ENCODE results near the gene TSPAN18.

TSPAN18 gene

DNA sequence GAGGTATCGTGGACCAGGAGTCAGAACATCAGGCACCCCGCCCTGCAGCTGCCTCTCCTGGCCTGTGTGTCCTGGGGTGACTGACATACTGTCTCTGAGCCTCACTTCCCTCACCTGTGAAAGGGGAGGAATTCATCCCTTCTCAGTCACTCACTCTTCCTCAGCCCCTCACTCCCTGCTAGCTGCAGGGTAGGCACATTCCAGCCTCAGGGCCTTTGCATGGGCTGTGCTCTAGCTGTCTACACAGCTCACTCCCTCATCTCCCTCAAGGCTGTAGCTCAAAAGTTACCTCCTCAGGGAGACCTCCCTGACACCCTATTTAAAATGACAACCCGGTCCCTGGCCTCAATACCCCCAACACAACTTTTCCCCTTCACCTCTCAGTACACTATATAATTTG is 221.4 kb downstream of the TSPAN18 start:
- no peak for DNase-seq

DNA sequence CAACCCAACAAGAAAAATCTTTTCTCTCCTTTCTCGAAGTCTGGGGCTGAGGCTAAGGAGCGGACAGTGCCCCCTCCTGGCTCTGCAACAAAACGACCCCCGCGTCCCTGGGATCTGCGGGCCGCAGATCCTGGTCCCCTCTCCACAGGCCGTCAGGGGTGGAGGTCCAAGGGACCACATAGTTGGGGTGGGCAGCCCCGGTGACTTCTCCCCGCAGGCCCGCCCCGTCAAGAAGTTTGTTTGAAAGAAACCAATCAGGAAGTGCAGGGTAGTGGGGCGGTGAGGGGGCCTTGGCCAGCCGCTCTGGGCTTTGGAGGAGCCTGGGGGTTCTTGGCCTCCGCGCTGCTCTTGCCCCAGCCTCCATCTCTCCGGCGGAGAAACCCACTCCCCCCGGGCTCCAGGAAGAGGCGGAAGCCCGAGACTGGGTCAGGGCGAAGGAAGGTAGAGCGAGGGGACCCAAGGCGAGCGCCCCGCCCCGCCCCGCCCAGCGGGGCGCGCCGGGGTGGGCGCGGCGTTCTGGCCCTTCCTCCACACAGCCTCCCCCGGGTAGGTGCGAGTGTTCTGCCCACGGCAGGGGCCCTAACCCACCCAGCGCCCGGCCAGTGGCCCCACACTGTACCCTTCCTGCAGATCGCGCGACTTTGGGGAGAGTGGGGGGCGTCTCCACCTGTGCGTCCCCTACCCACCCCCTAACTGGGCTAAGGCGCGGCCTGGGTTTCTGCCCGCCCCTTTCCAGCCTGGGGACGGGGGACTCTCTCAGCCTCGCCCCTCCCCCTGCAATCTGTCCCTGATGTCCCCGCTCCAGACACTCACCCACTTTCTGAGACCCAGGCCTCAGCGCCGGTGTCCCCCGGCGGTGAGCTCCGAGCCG is 222.6 kb downstream of the TSPAN18 start:
- peak; percentile 35 for DNase-seq

DNA sequence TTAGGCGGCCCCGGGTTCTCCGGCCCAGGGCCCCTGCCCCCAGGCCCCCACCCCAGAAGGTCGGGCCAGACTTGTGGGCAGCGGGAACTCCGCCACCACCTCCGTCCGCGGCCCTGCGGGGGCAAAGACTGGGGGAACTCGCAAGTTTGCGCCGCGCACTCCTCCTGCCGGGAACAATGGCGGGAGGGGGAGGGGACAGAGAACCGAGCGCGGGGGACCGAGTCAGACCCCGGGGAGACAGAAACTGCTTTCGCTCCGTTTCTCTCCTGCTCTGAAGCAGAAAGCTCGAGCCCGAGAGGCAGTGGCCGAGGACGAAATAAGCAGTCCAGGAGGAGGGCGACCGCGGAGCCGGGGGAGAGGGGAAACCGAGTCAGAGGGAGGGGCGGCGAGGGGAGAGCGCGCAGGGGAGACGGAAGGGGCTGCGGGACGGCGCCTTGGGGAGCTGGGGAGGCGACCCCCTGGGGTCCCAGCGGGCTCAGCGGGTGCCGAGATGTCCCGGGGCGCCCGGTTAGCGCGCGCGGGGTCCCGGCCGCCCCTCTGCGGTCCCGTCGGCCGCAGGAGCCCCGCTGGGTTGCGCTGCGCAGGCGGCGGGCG is 223.4 kb downstream of the TSPAN18 start:
- DNase-seq = peak; percentile 33

DNA sequence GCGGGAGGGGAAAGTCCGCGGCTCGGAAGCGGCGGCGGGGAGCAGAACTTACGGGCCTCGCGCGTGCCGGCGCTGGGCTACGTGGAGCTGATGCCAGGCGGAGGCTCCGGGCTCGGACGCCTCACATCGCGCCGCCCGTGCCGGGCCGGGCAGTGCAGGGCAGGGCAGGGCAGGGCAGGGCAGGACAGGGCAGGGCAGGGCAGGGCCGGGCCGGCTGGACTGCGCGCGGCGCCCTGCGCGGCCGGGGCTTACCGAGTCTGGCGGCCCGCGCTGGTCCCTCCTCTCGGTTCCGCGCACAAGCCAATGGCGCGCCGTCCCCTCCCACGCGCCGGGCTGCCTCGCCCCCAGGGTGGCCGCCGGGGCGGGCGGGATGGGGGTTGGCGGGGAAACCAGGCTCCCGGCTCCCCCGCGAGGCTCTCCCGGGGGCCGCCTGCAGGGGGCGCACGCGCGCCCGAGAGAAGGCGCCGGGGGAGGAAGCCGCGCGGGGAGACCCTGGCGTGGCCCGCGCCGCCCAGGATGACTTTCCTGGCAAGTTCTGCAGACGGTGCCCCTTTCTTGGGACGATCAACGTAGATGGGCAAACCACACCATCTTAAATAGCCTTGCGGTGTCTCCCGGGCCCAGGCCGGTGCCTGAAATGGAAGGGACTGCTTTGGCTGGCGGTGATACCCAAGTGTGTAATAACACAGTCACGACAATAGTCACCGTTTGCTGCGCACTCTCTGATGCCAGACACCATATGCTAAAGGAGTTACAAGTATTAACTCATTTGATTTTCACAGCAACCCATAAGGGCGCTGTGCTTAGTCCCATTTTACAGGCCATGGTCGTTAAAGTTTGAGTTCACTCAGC is 224.1 kb downstream of the TSPAN18 start, which contains the start of gene TP53I11:
TP53I11 (minus strand) TSS at position 259 of the 852 bp plus-strand sequence. CDS start 12,548 bp downstream, outside the sequence.
- peak; percentile 70 for DNase-seq

DNA sequence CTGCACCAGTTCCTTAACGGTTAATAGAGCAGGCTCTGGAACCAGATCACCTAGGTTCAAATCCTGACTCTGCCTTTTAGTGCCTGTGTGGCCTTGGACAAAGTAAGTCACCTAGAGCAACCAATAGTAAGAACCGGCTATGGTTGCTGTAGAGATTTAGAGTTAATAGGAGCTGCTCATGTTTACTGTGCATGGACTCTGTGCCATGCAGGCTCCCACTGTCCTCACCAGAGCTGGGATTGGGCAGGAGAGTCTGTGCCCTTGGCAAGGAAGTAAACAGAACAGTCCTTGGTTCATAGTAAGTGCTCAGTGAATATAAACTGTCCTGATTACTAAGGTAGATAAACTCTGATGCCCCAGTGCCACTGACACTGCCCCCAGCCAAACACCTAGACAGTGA is 225.3 kb downstream of the TSPAN18 start:
- DNase-seq = no peak

DNA sequence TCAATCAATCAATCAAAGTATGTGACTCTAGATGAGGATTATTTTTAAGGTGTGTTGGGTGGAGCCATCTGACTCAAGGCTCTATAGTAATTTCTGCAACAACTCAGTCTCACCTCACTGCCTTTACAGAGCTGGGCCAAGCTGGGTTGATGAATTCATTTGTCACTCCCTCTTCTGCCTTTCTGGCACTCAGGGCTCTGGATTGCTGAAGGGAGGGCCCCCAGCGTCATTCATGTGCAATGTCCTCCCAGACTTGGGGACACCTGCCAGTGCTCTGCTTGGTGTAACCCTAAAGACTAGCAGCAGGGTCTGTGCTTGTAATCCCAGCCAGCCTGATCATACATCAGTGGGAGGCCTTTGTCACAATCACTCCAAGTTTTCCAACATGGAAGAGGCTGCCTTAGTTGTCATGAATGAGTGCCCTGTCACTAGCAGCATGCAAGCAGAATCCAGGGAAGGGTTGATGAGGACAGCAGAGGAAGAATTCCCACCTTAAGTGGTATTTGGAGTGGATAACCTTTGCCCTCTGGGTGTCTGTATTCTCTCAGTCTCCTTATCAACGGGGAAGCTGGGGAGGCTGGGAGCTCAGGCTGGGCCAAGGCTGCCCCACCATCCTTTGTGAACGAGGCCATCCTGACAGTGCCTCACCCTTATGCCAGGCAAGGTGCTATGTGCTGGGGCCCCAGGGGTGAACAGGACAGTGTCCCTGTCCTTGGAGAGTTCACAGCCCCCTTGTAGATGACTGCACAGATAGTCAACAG is 225.9 kb downstream of the TSPAN18 start:
- no peak for DNase-seq

DNA sequence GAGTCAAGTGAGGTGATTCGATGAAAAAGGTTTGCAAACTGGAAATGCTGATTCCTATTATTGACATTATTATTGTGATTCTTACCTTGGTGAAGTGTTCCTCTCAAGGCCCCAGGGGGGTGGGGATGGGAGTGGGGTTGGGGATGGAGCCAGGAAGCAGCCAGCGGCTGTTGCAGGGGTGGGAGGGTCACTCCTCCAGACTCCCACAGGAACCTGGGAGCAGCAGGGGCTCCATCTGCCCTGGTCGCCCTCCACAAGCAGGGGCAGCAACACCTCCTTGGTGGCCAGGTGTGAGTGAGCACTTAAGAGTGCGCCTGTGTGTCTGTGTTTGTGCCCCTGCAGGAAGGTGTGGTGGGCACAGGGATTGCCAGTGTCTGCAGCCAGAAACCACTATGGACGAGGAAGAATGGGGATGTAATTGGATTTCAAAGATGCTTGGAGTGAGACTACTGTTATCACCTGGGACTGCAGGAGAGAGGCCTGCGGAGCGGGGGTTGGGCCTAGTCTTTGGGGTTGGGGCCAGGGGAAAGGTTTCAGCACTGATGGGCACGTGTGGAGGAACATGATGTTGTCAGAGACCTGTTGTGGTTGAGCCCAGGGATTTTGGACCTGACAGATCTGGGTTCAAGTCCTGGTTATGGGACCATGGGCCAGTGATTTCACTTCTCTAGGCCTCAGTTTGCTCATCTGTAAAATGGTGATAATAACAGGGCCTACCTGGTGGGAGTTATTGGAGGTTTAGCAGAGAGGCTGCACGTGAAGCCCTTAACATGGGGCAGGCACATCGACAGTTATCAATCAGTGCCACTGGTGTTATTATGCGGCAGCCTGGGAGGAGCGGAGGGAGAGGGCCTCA is 227.5 kb downstream of the TSPAN18 start:
- no peak for DNase-seq

DNA sequence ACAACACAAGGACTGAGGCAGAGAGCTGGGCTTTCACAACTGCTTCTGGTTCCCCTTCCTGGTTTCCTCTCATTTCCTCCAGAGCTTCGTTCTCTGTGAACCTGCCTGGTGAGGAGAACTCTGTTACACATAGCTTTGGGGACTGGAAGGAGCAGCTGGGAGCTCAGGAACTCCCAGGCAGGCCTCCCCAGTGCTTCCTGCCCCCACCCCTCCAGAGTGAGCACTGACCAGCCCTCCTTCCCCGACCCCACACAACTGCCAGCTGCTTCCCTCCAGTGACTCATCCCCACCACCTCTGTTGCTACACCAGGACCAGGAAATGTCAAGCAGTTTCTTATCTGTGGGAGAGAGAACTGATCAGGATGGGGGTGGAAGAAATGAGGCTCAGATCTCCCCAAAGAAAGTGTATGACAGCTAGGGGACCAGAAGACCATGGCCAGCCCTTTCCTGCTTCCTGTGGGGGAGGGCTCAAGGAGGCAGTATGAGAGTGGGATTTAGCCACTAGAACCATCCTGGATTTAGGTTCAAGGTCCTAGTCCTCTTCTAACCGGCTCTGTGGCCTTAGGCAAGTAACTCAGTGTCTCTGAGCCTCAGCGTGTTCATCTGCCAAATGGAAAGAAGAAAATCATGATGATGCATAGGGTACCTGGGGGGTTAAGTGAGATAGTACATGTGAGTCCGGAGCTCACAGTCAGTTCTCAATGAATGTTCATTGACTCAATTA is 228.4 kb downstream of the TSPAN18 start:
- DNase-seq = no peak

DNA sequence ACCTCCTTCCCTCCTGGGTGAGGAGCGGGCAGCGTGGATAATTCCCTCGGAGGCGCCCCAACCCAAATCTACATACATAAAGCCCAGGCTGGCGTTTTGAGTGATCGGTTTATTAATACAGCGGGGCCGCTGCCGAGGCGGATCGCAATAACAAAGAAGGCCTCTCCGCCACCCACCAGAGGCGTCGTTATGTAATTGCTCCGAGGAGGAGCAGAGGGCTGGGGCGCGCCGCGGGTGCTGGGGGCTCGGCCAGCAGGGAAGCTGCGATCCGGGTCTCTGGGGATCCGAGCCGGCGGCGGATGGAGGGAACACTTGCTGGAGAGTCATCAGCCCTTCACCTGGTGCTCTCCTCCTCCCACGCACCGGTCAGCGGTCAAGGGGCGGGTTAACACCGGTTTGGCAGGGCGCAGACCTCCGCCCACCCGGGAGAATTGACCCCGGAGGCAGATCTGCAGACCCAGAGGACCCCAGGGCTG is 230.3 kb downstream of the TSPAN18 start:
- DNase-seq = no peak

DNA sequence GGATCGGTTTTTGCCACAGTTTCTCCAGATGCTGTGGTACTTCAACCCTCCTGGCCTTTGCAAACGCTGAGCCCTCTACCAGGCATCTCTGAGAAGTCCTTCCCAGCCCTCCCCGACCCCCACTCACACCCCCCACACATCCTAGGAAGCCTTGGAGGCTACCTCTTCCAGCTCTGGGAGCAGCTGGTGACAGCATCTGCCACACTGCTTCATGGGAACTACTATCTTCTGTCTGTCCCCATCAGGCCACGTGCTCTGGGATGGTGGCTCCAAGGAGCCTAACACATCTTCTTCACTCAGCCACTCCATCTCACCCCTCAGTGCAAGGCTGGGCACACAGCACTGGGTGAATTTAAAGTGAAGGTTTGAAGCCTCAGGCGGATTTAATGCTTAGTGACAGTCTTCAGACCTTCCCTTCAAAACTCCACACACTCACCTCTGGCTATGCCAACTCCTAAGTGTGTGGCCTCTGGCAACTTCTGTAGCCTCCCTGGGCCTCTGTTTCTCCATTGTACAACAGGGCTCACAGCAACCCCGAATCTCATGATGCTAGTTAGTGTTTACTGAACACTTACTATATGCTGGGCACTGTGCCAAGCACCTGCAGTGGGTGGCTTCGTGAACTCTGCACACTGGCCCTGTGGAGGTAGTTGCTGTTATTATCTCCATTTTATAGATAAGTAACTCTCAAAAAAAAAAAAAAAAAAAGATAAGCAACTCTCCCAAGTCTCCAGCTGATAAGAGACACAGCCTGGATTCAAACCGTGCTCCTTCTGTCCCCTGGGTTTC is 231.2 kb downstream of the TSPAN18 start:
- DNase-seq = no peak

DNA sequence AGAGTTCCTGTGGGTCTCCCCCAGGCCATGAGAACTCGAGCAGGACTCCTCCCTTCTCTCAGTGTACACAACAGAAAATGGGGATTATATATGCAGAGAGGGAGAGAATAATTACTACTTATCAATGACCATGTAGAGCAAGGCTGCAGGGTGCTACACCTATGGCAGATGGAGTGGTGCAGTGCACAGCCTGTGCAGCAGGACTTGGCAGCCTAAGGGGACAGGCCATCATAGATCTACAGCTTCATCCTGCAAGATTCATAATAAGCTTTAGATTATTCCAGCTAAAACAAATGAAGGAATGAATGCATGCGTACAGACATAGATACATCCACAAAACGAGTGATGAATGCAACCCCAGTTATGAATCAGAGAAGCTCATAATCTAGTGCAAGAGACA is 232.3 kb downstream of the TSPAN18 start:
- DNase-seq = no peak

DNA sequence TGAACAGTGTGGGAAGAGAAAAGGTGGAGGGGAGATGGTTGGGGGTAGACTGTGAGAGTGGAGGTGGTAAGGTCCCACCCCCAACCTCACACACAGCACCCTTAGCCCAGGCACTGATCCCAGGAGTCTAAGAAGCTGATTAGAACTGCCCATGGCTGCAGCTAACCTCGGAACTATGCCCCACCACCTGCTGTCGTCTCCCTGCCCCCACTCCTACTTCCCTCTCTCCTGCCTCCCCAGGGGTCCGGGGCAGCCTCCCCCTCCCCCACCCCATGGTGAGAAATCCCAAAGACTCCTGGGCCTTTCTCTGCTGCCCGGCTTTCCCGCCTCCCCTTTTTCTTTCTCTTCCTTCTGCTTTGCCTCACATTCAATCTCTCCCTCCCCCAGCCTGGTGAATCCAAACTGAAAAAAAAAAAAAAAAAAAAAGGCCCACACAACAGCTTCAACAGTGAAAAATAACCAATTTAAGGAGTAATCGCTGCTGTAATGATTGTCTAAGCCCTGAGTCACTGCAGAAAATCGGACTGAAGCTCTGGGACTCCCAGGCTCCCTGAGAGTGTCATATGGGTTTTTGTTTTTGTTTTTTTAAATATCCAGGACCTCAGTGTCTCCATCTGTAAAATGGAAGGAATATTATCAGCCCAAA is 233.6 kb downstream of the TSPAN18 start:
- DNase-seq = no peak

DNA sequence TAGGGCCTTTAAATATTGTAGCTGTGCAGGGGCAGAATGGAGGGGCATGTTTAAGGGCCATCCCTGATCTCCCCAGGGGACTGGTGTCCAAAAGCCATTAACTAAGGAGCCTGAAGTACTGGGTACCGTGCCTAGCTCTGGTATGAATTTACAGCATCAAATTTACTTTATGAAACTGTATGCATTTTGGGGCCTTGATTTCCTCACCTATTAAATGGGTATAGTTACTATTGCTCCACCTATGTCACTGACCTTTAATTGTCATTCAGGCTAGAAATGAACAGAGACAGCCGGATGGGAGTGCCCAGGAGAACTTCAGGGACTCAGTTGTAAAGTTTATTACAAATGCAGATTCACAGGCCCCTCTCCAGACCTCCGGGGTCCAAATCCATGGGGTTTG is 235.7 kb downstream of the TSPAN18 start:
- DNase-seq = no peak

DNA sequence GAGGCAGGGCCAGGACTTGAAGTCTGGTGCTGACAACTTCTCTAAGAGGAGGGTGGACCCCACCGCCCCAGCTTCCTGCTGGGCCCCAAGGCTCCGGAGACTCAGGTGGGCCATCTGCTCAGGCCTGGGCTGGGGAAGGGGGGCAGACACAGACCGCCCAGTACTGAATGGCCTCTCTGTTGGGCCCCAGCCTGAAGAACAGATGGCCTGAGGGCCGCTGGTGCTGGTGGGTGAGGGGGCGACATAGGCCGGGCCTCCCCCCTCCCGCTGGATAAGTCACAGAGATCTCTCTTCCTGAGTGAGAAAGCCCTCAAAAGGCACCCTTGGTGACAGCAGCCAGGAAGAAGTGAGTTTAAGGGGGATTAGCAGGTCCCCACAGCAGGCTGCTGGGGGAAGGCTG is 236.4 kb downstream of the TSPAN18 start:
- no peak for DNase-seq

DNA sequence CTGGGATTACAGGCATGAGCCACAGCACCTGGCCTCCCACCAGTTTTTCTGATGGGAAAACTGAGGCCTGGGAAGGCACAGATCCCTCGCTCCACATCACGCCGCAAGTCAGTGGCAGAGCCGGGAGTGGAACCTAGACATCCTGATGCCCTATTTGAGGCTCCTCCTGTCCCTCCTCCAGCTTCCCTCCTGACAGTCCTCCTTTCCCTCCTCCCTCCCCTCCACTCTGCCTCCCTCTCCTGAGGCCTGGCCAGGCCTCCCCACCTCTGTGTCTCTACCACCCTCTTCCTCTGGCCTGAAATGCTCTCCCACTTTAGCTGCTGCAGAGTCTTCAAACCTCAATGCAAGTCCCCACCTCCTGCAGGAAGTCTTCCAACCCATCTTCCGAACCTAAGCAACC is 237.2 kb downstream of the TSPAN18 start:
- DNase-seq = no peak

DNA sequence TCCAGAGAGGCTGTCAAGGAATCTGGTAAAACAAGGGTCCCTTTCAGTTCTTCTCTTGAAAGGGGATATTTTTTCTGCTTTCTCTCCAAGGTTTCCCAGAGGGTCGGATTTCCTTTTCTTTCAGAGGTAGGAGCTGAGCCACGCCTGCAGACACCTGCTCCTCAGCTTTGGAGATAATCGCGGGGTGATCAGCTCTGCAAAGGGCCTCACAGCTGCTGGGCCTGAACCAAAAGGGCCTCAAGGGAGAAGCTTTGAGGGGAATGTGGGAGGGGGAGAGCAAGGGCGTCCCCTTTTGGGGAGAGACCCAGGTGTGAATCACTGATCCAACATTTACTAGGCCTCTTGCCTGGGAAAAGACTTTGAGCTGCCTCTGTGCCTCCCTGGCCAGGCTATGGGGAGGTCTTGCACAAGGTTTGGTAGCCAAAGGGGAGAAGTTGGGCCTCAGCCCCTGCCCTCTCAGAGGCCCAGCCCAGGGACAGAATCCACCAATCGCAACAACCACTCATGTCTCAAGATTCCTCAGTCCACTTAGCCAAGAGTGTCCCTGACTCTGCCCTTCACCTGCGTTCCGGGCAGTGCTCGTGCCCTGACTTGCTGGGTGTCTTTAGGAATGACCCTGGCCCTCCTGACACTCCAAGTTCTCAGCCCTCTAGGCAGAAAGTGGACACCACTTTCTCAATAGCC is 237.9 kb downstream of the TSPAN18 start:
- no peak for DNase-seq

DNA sequence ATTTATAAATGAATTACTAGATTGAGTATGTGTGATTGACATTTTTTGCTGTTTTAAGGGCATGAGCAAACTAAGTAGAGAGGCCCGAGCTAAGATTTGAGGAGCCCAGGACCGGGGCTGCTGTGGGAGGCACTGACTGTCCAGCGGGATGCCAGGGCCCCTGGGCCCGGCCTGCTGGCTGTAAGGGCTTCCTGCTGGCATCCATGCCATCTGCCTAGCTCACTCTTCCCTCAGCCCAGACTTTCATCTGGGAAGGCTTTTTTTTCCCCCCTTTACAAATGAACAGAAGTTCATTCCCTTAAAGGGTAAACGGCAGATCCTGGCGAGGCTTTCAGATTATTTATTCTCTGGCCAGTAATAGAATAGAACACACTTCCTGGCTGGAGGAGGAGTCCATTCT is 239.9 kb downstream of the TSPAN18 start:
- no peak for DNase-seq

DNA sequence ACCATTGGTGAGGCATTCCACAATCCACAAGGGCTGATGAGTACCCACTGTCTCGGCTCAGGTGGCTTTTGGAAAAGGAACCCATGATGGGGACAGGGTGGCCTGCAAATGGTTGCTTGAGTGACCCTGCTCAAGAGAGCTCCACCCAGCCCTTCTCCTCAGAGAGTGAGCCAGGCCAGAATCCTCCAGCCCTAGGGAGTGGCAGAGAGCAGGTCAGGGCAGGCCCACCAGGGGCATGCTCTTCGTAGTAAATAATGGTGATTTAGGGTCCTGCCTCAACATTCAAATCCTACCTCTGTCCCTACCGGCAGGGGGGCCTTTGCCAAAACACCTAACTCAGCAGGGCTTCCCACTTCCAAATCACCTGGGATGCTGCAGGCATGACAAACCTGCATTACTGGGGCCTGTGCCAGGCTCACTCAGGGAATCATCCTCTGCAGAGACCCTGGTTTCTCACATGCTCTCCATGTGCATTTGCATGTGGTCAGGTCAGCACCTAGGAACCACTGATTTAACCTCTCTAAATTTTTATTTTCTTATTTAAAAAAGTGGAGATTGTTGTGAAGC is 241.3 kb downstream of the TSPAN18 start:
- no peak for DNase-seq

DNA sequence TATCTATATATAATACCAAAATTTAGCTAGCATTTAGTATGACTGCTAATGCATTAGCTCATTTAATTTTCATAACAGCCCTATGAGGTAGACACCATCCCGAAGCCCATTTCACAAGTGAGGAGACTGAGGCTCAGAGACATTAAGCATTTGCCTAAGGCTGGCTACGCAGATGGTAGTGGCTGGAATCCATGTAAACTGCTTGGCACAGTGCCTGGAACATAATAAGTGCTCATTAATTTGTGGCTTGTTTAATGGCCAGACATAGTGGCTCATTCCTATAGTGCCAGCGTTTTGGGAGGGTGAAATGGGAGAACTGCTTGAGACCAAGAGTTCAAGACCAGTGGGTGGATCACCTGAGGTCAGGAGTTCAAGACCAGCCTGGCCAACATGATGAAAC is 241.7 kb downstream of the TSPAN18 start:
- DNase-seq = no peak
